ENCODE results near the gene PARP8. TPM values are rescaled to one million over a fixed set of nuclear protein-coding genes. Genes with fewer than 3 reads are reported as not detected.

PARP8 gene
- total and polyA plus RNA-seq, 2 of the 8 experiments (the other 6 are each of a cell fraction or from before 2014, with no cell fraction given), result 16.6 to 30.6 TPM

GRCh38 chr5:50730841-50731240, 64.4 kb downstream of the PARP8 start:
- DNase-seq (ENCODE audit: low read depth in 1 of 2, low spot score in 2 of 2) (no peak), FAIRE-seq (peak; percentile 71)
- H4K20me1 ChIP-seq (replicated peaks in 1 of 2; ENCODE audit: control insufficient read depth in 1 of 2, insufficient read depth in 2 of 2, low read length in 2 of 2), result peaks cover 2 to 3% of the 10 kb centered on the region in 2 experiments
- H2BK120ac ChIP-seq (replicated peaks; ENCODE audit: low read depth, low read length), result no peak overlapping the region
- H3K9me3 ChIP-seq (ENCODE audit: insufficient read depth in 2 of 2, low read depth in 1 of 2, low read length in 1 of 2), result no peaks in the 10 kb centered on the region
- H2AK5ac ChIP-seq (ENCODE audit: low read depth, low read length), result no peak overlapping the region
- no peak overlapping the region for H2BK5ac ChIP-seq (ENCODE audit: low read depth, low read length)
- H3K79me1 ChIP-seq (ENCODE audit: low read depth, low read length), result no peaks in the 10 kb centered on the region
- no peak overlapping the region for H3K27ac ChIP-seq (ENCODE audit: low read depth, low read length)
- no peak overlapping the region for H3K56ac ChIP-seq (replicated peaks; ENCODE audit: insufficient read length, low read depth, low read length)
- H3K14ac ChIP-seq (ENCODE audit: insufficient read length), result no peak overlapping the region
- ChIA-PET POLR2A (ENCODE audit: partially characterized antibody) (interaction anchor here (1.1 to 1.3 kb wide), 2 partner anchors 8 to 10 kb away, joined by 3 read pairs; no protein-coding TSS in a partner anchor), CTCF (ENCODE audit: partially characterized antibody) (interaction anchor here (1.8 kb wide), 1 partner anchor 15 kb away, joined by 6 read pairs; no protein-coding TSS in a partner anchor)
- no peaks in the 10 kb centered on the region for H3K36me3 ChIP-seq (ENCODE audit: control insufficient read depth in 2 of 4, insufficient read depth in 4 of 4, low read length in 3 of 4)
- H4K5ac ChIP-seq (ENCODE audit: insufficient read length, low read depth, low read length), result no peak overlapping the region
- H3K4me2 ChIP-seq (ENCODE audit: insufficient read depth in 1 of 2, low read depth in 2 of 2, low read length in 2 of 2), result no peak overlapping the region
- no peaks in the 10 kb centered on the region for H3K23me2 ChIP-seq (ENCODE audit: low read depth, low read length)
- TF ChIP-seq CREB1 (IDR thresholded peaks at IDR 0.05), result no peak
- TF ChIP-seq TAF7 (optimal IDR thresholded peaks at IDR 0.05; ENCODE audit: borderline replicate concordance, low read depth, low read length), result no peak
- TF ChIP-seq ATF3 (IDR thresholded peaks at IDR 0.05; ENCODE audit: insufficient read depth, low read depth, low read length), result no peak
- TF ChIP-seq NANOG (IDR thresholded peaks at IDR 0.05; ENCODE audit: insufficient read depth, low read depth, low read length, poor library complexity, severe bottlenecking), result no peak
- no peak for TF ChIP-seq HDAC6 (IDR thresholded peaks at IDR 0.05; ENCODE audit: low read depth, low read length)
- no peak for TF ChIP-seq ATF2 (IDR thresholded peaks at IDR 0.05; ENCODE audit: low read length)
- TF ChIP-seq ASH2L (IDR thresholded peaks at IDR 0.05; ENCODE audit: low read length), result no peak
- no peak for TF ChIP-seq CBX8 (IDR thresholded peaks at IDR 0.05; ENCODE audit: borderline replicate concordance, low read depth, low read length)
- no peak for TF ChIP-seq NRF1 (IDR thresholded peaks at IDR 0.05; ENCODE audit: low read depth, low read length)
- TF ChIP-seq EGR1 (IDR thresholded peaks at IDR 0.05; ENCODE audit: borderline replicate concordance, low read depth, low read length), result no peak
- TF ChIP-seq FOSL1 (IDR thresholded peaks at IDR 0.05; ENCODE audit: insufficient read depth, low read depth, low read length), result no peak
- H2AFZ ChIP-seq (ENCODE audit: low read length), result no peak overlapping the region
- no peak overlapping the region for H3K23ac ChIP-seq (ENCODE audit: insufficient read length)
- no peak overlapping the region for H3K4me3 ChIP-seq (ENCODE audit: extremely low read depth in 1 of 4, insufficient read depth in 2 of 4, low read depth in 3 of 4, low read length in 4 of 4)
- H3K27me3 ChIP-seq (replicated peaks in 1 of 4; ENCODE audit: control insufficient read depth in 3 of 4, extremely low read depth in 1 of 4, insufficient read depth in 3 of 4, low read length in 3 of 4), result no peaks in the 10 kb centered on the region
- H3K18ac ChIP-seq (ENCODE audit: extremely low read depth, low read length), result no peak overlapping the region
- no peak overlapping the region for H4K91ac ChIP-seq (replicated peaks; ENCODE audit: insufficient read length, low read length)
- H3K4ac ChIP-seq (replicated peaks; ENCODE audit: insufficient read length, low read depth, low read length), result no peak overlapping the region
- H4K8ac ChIP-seq (ENCODE audit: extremely low read depth, insufficient read depth, low read length), result no peak overlapping the region
- H3K9ac ChIP-seq (replicated peaks in 1 of 4; ENCODE audit: extremely low read depth in 1 of 4, low read depth in 3 of 4, low read length in 3 of 4), result no peak overlapping the region
- WGBS, 2 experiments (ENCODE audit: extremely low coverage in 1 of 2, insufficient coverage in 1 of 2, insufficient read length in 1 of 2, insufficient replicate concordance in 2 of 2, low coverage in 1 of 2, low lambda C conversion rate in 2 of 2, missing lambda C conversion rate in 1 of 2), result 96% methylated on average over 4 of the region's 4 CpGs; no CpG with 5 or more reads in 1 of the 2 experiments
- H2BK20ac ChIP-seq (ENCODE audit: low read length), result no peak overlapping the region
- no peak overlapping the region for H2BK15ac ChIP-seq (ENCODE audit: low read length)
- no peaks in the 10 kb centered on the region; a peak in 1 of 7 replicates for H3K4me1 ChIP-seq (replicated peaks in 1 of 4; ENCODE audit: control insufficient read depth in 3 of 4, insufficient read depth in 4 of 4, low read length in 3 of 4)
- peaks cover 0 to 96% of the 10 kb centered on the region in 2 experiments; a peak in 3 of 4 replicates for H3K79me2 ChIP-seq (ENCODE audit: control insufficient read depth in 1 of 2, insufficient read depth in 2 of 2, low read length in 2 of 2)
- H2BK12ac ChIP-seq (ENCODE audit: low read depth, low read length), result no peak overlapping the region

All from H1 (cell line).